Measurements from ENCODE around the gene NR3C2. TPM values are rescaled to one million over a fixed set of nuclear protein-coding genes. Genes with fewer than 3 reads are reported as not detected.

The NR3C2 gene
- total RNA-seq, 1 experiment from 2014 or later, result 2.8 TPM

- no TSS peak for BruUV-seq (replicated peaks)
- Histone ChIP-seq H3K9me2 (replicated peaks; ENCODE audit: low read length) (no peaks in the 10 kb centered on the region), H3F3A (ENCODE audit: low read length, unreplicated experiment) (no peaks in the 10 kb centered on the region), H3K9me3 (ENCODE audit: low read length) (no peaks in the 10 kb centered on the region), H3K9ac (ENCODE audit: low read length) (no peak overlapping the region), H3K4me2 (ENCODE audit: low read length) (no peak overlapping the region), H3K4me3 (ENCODE audit: low read length) (no peak overlapping the region), H3K27me3 (ENCODE audit: low read length) (no peaks in the 10 kb centered on the region), H3K79me2 (ENCODE audit: low read length) (no peaks in the 10 kb centered on the region), H4K20me1 (ENCODE audit: low read length) (no peaks in the 10 kb centered on the region), H3K36me3 (ENCODE audit: low read depth, low read length) (no peaks in the 10 kb centered on the region), H3K4me1 (ENCODE audit: insufficient read depth, low read length) (no peaks in the 10 kb centered on the region; the same call in 1 of the 2 replicates), H2AFZ (ENCODE audit: low read length) (no peak overlapping the region), H3K27ac (ENCODE audit: low read length) (no peak overlapping the region)
- peak; percentile 45 for ATAC-seq
- TF ChIP-seq EZH2phosphoT487 (IDR thresholded peaks at IDR 0.05; ENCODE audit: borderline replicate concordance, low read length), result no peak
- no peak for TF ChIP-seq CTCF (conservative IDR thresholded peaks at IDR 0.05; ENCODE audit: low read depth, low read length)
- no peak for TF ChIP-seq EZH2 (IDR thresholded peaks at IDR 0.05; ENCODE audit: low read length, unreplicated experiment)
- ChIA-PET CTCF (no interaction called here), POLR2A (ENCODE audit: unreplicated experiment) (no interaction called here)
- peak; percentile 2 for DNase-seq
- intact Hi-C loops (cut with micrococcal nuclease), result no loop called here
Measured at GRCh38 chr4:148053298-148054003, 388.8 kb downstream of the NR3C2 start.

GRCh38 chr4:148052448-148052847, 389.8 kb downstream of the NR3C2 start:
- no peak; the same call in 1 of the 2 replicates for ATAC-seq
- no peak overlapping the region for H3K4me3 ChIP-seq (ENCODE audit: low read length)
- H3K36me3 ChIP-seq (ENCODE audit: low read depth, low read length), result no peaks in the 10 kb centered on the region
- no peak overlapping the region for H2AFZ ChIP-seq (ENCODE audit: low read length)
- intact Hi-C loops (cut with micrococcal nuclease), result no loop called here
- no peaks in the 10 kb centered on the region for H3F3A ChIP-seq (ENCODE audit: low read length, unreplicated experiment)
- no peaks in the 10 kb centered on the region for H3K27me3 ChIP-seq (ENCODE audit: low read length)
- CTCF ChIA-PET, result no interaction called here
- POLR2A ChIA-PET (ENCODE audit: unreplicated experiment), result no interaction called here
- H3K27ac ChIP-seq (ENCODE audit: low read length), result no peak overlapping the region
- no peak for DNase-seq
- no peak overlapping the region for H3K9ac ChIP-seq (ENCODE audit: low read length)
- no peaks in the 10 kb centered on the region for H3K9me2 ChIP-seq (replicated peaks; ENCODE audit: low read length)
- no TSS peak for BruUV-seq (replicated peaks)
- H3K4me2 ChIP-seq (ENCODE audit: low read length), result no peak overlapping the region
- H3K9me3 ChIP-seq (ENCODE audit: low read length), result no peaks in the 10 kb centered on the region
- H3K79me2 ChIP-seq (ENCODE audit: low read length), result no peaks in the 10 kb centered on the region
- TF ChIP-seq EZH2phosphoT487 (IDR thresholded peaks at IDR 0.05; ENCODE audit: borderline replicate concordance, low read length), result no peak
- no peak for TF ChIP-seq EZH2 (IDR thresholded peaks at IDR 0.05; ENCODE audit: low read length, unreplicated experiment)
- TF ChIP-seq CTCF (conservative IDR thresholded peaks at IDR 0.05; ENCODE audit: low read depth, low read length), result no peak
- no peaks in the 10 kb centered on the region for H4K20me1 ChIP-seq (ENCODE audit: low read length)
- no peaks in the 10 kb centered on the region; the same call in 1 of the 2 replicates for H3K4me1 ChIP-seq (ENCODE audit: insufficient read depth, low read length)

- no peak overlapping the region for H3K27ac ChIP-seq (ENCODE audit: low read length)
- no peaks in the 10 kb centered on the region for H3F3A ChIP-seq (ENCODE audit: low read length, unreplicated experiment)
- no peaks in the 10 kb centered on the region; the same call in 1 of the 2 replicates for H3K4me1 ChIP-seq (ENCODE audit: insufficient read depth, low read length)
- H3K27me3 ChIP-seq (ENCODE audit: low read length), result no peaks in the 10 kb centered on the region
- no peaks in the 10 kb centered on the region for H3K79me2 ChIP-seq (ENCODE audit: low read length)
- ChIA-PET CTCF (no interaction called here), POLR2A (ENCODE audit: unreplicated experiment) (no interaction called here)
- no peak for ATAC-seq
- no peaks in the 10 kb centered on the region for H3K36me3 ChIP-seq (ENCODE audit: low read depth, low read length)
- H3K9ac ChIP-seq (ENCODE audit: low read length), result no peak overlapping the region
- no peak overlapping the region for H3K4me3 ChIP-seq (ENCODE audit: low read length)
- no peaks in the 10 kb centered on the region for H3K9me3 ChIP-seq (ENCODE audit: low read length)
- no peaks in the 10 kb centered on the region for H3K9me2 ChIP-seq (replicated peaks; ENCODE audit: low read length)
- no peak overlapping the region for H2AFZ ChIP-seq (ENCODE audit: low read length)
- no peak for DNase-seq
- H3K4me2 ChIP-seq (ENCODE audit: low read length), result no peak overlapping the region
- no TSS peak for BruUV-seq (replicated peaks)
- intact Hi-C loops (cut with micrococcal nuclease), result no loop called here
- no peak for TF ChIP-seq CTCF (conservative IDR thresholded peaks at IDR 0.05; ENCODE audit: low read depth, low read length)
- TF ChIP-seq EZH2phosphoT487 (IDR thresholded peaks at IDR 0.05; ENCODE audit: borderline replicate concordance, low read length), result no peak
- no peak for TF ChIP-seq EZH2 (IDR thresholded peaks at IDR 0.05; ENCODE audit: low read length, unreplicated experiment)
- no peaks in the 10 kb centered on the region for H4K20me1 ChIP-seq (ENCODE audit: low read length)
Measured at GRCh38 chr4:148051403-148051802, 390.8 kb downstream of the NR3C2 start.
